GM12865 (cell line): ENCODE measurements around the gene STK11.
A peak's percentile ranks its signal among the peaks of the same experiment; 100 is the strongest.

Source experiments
- DNase-seq: peaks from one replicate; pipeline ENCODE4 v3.0.0; 2010; ENCODE audit warnings: low read depth
- H3K4me3 ChIP-seq: 2 replicates; pipeline ENCODE4 v1.5.1; 2011; ENCODE audit warnings: mild to moderate bottlenecking, low read depth, low read length, control low read depth
- TF ChIP-seq, protein P1 (sequence below): IDR thresholded peaks from 2 replicates; pipeline ENCODE4 v1.5.1; 2011; ENCODE audit warnings: low read length, control low read depth, low read depth, inconsistent platforms; ENCODE audit not compliant: insufficient read depth; ENCODE audit errors: missing control alignments

STK11 gene

DNA sequence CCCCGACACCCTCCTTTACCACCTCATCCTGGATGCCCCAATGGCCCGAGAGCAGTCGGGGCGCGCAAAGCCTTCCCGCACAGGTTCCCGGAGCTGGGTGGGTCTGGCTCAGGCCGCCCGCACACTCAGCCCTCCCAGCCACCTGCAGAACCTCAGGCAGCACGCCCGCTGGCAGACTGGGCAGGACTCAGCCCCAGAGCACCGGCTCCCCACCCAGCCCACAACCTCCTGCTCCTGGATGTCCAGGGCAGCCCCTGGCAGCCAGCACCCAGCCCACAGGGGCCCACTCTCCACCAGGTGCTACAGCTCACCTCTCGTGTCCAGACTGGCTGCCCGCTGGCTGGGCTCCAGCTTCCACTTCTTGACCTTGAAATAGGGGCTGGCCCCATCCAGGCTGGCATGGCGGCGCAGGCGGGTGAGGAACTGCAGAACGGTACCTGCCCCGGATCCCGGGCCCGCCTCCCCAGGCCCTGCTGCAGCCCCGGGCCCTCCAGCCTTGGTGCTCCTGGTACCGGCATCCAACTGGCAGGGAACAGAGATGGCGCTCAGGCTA is 27.6 kb downstream of the STK11 start:
- TF ChIP-seq, protein P1, sequence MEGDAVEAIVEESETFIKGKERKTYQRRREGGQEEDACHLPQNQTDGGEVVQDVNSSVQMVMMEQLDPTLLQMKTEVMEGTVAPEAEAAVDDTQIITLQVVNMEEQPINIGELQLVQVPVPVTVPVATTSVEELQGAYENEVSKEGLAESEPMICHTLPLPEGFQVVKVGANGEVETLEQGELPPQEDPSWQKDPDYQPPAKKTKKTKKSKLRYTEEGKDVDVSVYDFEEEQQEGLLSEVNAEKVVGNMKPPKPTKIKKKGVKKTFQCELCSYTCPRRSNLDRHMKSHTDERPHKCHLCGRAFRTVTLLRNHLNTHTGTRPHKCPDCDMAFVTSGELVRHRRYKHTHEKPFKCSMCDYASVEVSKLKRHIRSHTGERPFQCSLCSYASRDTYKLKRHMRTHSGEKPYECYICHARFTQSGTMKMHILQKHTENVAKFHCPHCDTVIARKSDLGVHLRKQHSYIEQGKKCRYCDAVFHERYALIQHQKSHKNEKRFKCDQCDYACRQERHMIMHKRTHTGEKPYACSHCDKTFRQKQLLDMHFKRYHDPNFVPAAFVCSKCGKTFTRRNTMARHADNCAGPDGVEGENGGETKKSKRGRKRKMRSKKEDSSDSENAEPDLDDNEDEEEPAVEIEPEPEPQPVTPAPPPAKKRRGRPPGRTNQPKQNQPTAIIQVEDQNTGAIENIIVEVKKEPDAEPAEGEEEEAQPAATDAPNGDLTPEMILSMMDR, result no peak
- no peak for DNase-seq
- no peak overlapping the region for H3K4me3 ChIP-seq

DNA sequence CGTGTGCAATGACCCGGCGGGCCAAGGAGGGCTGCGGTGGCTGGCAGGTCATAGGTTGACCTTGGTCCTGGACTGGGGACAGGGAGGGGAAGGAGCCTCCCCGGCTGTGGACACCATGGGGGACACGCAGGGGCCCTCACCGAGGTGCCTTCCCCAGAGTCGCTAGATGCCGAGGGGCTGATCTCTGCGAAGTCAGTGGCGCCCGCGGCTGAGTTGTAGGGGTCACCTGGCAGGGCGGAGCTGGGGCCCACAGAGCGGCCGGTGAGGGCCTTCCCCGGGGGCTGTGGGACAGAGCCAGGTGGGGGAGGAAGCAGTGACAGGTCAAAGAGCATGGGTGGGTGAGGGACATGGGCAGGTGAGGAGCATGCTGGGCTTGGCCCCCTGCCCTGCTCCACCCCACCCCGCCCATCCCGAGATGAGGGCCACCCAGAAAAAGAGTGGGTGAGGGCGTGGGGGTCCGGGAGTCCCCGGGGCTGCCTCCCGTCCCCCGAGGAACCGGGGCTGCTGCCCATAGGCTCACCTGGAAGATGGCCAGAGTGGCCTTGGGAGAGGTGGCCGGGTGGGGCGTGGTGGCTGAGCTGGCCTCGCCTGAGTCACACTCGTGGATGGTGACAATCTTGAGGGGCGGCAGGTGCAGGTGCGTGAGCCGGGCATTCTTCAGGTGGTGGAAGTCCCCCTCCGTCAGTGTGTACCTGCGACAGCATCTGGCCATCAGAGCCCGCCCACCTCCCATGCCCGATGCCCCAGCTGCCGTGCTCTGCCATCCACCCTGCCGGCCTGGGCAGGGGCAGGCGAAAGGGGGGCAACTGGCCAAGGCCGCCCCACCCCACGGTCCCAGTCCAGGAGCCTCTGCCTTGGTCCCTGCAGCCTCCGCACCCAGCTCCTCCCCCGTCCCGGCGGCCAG is 28.7 kb downstream of the STK11 start:
- TF ChIP-seq, protein P1, result no peak
- no peak for DNase-seq
- H3K4me3 ChIP-seq, result no peak overlapping the region

DNA sequence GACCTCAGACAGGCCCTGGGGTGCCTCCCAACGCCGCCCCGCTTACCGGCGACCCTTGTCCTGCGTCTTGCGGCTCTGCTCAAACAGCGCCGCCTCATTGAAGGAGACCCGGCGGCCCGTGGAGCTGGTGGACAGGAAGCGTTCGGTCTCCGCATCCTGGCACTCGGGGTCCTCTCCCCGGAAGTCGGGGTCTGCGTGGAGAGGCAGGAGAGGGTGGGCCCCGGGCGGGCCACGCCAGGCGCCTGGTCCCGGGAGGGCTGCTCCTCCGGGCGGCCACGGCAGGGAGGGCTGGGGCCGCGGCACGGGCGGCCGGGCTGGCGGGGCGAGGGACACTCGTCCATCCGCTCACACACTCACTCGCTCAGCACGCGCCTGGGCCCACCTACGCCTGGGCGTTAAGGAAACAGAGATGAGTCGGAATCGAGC is 29.4 kb downstream of the STK11 start:
- H3K4me3 ChIP-seq, result no peak overlapping the region
- DNase-seq, result no peak
- TF ChIP-seq, protein P1, result no peak

DNA sequence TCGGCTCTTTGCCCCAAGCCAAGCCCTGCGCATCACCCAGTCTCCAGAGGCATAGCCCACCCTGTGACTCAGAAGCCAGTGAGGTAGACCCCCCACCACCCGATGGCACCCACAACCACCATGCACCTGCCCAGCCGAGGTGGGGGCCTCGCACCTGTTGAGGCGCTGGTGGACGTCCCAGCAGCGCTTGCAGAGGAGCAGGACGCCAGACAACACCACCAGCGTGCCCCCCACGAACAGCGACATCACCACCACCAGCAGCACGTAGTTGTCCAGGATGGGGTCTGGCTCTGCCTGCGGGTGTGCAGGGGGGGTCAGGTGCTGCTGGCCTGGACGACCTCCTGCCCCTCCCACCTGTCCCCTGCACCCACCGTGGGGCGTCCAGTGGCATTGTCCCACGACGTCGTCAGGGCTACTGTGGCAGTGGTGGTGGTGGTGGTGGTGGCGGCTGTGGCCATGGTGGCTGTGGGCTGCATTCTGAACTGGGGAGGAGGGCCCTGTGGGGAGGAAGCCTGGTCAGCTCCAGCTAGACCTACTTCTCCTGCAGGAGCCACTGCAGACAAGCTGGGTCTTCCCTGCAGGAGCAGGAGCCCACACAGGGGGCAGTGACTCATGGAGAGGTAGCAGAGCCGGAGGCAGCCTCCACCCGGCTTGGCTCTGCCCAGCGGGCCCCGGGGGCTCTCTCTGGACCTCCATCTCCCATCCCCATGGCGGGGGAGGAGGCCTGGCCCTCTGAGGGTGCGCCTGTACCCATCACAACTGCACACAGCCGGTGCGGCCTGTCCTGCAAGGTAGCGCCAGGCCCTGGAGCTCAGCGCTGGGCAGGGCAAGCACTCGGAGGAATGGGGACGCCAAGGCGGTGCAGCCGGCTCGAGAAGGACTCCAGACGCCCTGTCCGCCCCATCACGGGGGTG is 30.3 kb downstream of the STK11 start:
- TF ChIP-seq, protein P1, result no peak
- no peak for DNase-seq
- H3K4me3 ChIP-seq, result no peak overlapping the region

DNA sequence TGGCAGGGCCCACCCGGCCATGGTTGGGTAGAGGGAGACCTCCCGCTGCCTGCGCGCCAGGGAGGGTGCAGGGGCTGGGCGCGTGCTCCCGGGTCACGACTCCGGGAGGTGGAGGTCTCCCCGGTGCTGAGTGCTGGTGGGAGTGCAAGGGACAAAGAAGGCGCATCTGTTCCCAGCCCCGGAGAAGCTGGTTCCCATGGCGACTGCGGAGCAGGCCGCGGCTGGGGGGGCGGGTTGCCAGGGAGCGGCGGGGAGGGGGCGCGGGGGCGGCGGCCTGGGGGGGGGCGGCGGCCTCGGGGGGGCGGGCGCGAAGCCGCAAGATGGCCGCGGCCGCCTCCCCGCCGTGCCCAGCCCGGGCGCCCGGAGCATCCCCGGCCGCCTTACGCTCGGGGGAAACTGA is 31.0 kb downstream of the STK11 start:
- TF ChIP-seq, protein P1, result no peak
- no peak overlapping the region for H3K4me3 ChIP-seq
- DNase-seq, result no peak

DNA sequence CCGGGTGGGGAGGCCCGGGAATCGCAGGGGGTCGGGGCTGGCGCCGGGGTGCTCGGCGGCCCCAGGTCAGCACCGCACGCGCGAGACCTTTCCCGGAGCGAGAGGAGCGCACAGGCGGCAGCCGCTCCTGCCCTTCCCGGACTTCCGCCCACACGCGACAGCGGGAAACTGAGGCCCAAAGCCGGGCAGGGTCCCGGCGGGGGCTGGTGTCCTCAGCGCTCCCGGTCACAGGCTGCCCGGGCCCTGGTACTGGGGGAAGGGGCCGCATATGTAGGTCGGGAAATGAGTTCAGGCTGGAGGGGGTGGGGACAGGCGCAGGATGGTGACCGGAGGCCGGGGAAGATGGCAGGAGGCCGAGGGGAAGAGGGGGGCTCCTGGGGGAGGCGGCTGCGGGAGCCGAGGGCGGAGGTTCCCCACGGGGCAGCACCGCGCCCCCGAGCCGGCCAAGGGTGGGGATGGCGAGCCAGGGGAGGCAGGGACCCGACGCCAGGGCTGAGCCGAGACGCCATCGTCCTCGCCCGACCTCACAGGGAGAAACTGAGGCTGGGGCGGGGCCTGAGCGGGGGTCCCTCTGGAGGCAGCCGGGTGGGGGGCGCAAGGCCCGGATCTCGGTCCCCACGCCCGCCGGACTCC is 31.6 kb downstream of the STK11 start:
- DNase-seq, result no peak
- peak overlapping the region; percentile 35 for H3K4me3 ChIP-seq

More for the DNA sequence above, 31.6 kb downstream of the STK11 start:
- TF ChIP-seq, protein P1, result no peak
